Neural cell (in vitro differentiated cells): ENCODE data around the gene MFSD1.

ENCODE experiments used
- EP300 ChIP-seq: fragments of 450-650 bp; conservative IDR thresholded peaks from 2 replicates; pipeline ENCODE4 v1.6.1; 2014; ENCODE audit warnings: antibody characterized with exemption, mild to moderate bottlenecking, moderate library complexity; ENCODE audit not compliant: poor library complexity, severe bottlenecking
- EZH2 ChIP-seq: fragments of 200-600, 300-800 bp; shearing (Covaris generic), sonication (generic); IDR thresholded peaks from 2 replicates; pipeline ENCODE4 v1.6.1; 2014; ENCODE audit warnings: antibody characterized with exemption, low read length, borderline replicate concordance, mild to moderate bottlenecking; ENCODE audit not compliant: insufficient read depth, poor library complexity, severe bottlenecking
- MXI1 ChIP-seq: fragments of 450-650 bp; conservative IDR thresholded peaks from 2 replicates; pipeline ENCODE4 v1.6.1; 2014; ENCODE audit warnings: antibody characterized with exemption, mild to moderate bottlenecking; ENCODE audit not compliant: poor library complexity, severe bottlenecking
- POLR2AphosphoS5 ChIP-seq: IDR thresholded peaks from 2 replicates; pipeline ENCODE4 v1.6.1; 2012
- RAD21 ChIP-seq: fragments of 450-650 bp; conservative IDR thresholded peaks from 2 replicates; pipeline ENCODE4 v1.6.1; 2014; ENCODE audit warnings: antibody characterized with exemption, mild to moderate bottlenecking, moderate library complexity
- TAF1 ChIP-seq: IDR thresholded peaks from 2 replicates; pipeline ENCODE4 v1.6.1; 2012; ENCODE audit warnings: low read depth
- TF ChIP-seq, protein P1 (sequence below): fragments of 450-650 bp; IDR thresholded peaks from 2 replicates; pipeline ENCODE4 v1.5.1; 2014; ENCODE audit warnings: antibody characterized with exemption, mild to moderate bottlenecking, moderate library complexity; ENCODE audit not compliant: poor library complexity, severe bottlenecking
- TF ChIP-seq, protein P2 (sequence below): IDR thresholded peaks from 2 replicates; pipeline ENCODE4 v1.6.1; 2012; ENCODE audit warnings: borderline replicate concordance

DNA sequence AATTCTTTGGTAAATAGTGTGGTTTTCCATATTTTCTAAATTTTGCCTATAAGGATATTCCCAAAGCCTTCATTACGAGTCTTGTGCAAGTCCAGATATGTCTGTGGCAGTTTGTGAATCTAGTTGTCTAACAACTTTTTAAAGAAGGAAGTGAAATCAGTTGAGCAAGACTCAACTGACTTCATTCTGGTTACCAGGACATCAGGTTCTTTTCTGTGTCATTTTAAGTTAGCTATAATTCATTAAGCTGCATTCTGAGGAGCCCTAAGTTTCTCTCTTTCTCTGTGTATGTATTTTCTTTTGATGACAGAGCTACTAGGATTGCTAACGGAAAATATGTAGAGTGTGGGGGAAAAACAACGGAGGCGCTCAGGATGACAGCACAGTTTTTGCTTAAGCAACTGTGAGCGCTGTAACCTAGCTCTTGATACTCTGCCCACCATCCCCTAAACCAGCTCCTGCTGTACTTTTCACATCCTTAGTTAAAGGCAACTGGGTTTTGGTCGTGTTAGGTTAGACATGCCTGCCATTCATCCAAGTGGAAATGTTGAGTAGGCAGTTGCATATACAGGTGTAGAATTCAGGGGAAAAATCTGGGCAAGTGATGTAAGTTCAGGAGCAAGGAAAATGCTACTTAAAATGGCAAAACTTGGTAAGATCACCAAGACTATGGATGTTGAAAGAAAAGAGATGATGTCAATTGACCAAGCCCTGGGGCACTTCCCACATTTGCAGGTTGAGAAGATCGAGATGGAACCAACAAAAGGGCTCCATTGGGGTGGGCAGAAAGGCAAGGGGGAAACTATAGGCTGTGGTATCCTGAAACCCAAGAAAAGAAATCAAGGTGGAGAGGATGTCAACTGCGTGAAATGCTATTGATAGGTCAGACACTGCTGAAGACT is 9.2 kb downstream of the MFSD1 start:
- TF ChIP-seq MXI1 (no peak), TAF1 (no peak), POLR2AphosphoS5 (no peak), EP300 (no peak), EZH2 (no peak), RAD21 (no peak)
- TF ChIP-seq, protein P1, sequence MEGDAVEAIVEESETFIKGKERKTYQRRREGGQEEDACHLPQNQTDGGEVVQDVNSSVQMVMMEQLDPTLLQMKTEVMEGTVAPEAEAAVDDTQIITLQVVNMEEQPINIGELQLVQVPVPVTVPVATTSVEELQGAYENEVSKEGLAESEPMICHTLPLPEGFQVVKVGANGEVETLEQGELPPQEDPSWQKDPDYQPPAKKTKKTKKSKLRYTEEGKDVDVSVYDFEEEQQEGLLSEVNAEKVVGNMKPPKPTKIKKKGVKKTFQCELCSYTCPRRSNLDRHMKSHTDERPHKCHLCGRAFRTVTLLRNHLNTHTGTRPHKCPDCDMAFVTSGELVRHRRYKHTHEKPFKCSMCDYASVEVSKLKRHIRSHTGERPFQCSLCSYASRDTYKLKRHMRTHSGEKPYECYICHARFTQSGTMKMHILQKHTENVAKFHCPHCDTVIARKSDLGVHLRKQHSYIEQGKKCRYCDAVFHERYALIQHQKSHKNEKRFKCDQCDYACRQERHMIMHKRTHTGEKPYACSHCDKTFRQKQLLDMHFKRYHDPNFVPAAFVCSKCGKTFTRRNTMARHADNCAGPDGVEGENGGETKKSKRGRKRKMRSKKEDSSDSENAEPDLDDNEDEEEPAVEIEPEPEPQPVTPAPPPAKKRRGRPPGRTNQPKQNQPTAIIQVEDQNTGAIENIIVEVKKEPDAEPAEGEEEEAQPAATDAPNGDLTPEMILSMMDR, result no peak
- TF ChIP-seq, protein P2, sequence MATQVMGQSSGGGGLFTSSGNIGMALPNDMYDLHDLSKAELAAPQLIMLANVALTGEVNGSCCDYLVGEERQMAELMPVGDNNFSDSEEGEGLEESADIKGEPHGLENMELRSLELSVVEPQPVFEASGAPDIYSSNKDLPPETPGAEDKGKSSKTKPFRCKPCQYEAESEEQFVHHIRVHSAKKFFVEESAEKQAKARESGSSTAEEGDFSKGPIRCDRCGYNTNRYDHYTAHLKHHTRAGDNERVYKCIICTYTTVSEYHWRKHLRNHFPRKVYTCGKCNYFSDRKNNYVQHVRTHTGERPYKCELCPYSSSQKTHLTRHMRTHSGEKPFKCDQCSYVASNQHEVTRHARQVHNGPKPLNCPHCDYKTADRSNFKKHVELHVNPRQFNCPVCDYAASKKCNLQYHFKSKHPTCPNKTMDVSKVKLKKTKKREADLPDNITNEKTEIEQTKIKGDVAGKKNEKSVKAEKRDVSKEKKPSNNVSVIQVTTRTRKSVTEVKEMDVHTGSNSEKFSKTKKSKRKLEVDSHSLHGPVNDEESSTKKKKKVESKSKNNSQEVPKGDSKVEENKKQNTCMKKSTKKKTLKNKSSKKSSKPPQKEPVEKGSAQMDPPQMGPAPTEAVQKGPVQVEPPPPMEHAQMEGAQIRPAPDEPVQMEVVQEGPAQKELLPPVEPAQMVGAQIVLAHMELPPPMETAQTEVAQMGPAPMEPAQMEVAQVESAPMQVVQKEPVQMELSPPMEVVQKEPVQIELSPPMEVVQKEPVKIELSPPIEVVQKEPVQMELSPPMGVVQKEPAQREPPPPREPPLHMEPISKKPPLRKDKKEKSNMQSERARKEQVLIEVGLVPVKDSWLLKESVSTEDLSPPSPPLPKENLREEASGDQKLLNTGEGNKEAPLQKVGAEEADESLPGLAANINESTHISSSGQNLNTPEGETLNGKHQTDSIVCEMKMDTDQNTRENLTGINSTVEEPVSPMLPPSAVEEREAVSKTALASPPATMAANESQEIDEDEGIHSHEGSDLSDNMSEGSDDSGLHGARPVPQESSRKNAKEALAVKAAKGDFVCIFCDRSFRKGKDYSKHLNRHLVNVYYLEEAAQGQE, result no peak
